Measurements from ENCODE around the gene PCDH9.

The PCDH9 gene

DNA sequence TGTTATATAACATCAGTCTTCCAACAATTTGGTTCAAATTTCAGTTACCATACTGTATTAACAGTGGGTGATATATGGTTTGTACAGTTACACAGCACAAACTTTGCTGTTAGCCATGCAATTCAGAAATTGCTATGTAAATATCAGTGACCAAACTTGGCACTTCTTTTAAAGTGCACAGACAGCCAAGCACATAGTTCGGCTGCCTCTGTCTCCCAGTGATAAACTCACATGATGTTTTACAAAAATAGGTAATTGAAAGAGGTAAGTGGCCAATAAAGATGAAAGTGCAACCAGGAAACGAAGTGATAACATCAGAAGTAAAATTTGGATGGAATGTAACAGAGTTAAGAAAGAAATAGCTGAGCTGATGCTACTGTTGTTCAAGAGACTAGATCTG, 143.9 kb downstream of the PCDH9 start:
- Histone ChIP-seq H3F3A (ENCODE audit: low read depth) (no peaks in the 10 kb centered on the region), H3K79me2 (ENCODE audit: insufficient read depth, low read length) (no peaks in the 10 kb centered on the region), H3K9me3 (ENCODE audit: insufficient read depth, low read depth, low read length) (no peaks in the 10 kb centered on the region), H2AFZ (ENCODE audit: low read length) (no peak overlapping the region; the same call in 1 of the 2 replicates), H3K36me3 (ENCODE audit: insufficient read depth, low read length) (no peaks in the 10 kb centered on the region), H3K9ac (ENCODE audit: low read depth, low read length, poor library complexity, severe bottlenecking) (no peak overlapping the region), H3K27me3 (ENCODE audit: insufficient read depth, low read length, poor library complexity, severe bottlenecking) (no peaks in the 10 kb centered on the region), H3K4me1 (ENCODE audit: insufficient read depth, low read length, poor library complexity, severe bottlenecking) (peaks cover 7% of the 10 kb centered on the region), H3K4me3 (ENCODE audit: low read length, poor library complexity, severe bottlenecking) (no peak overlapping the region), H3K9me2 (replicated peaks; ENCODE audit: low read depth, low read length) (no peaks in the 10 kb centered on the region), H4K20me1 (ENCODE audit: insufficient read depth, low read length, poor library complexity, severe bottlenecking) (no peaks in the 10 kb centered on the region), H3K4me2 (ENCODE audit: low read depth, low read length, poor library complexity, severe bottlenecking) (peak overlapping the region; percentile 17)
- TF ChIP-seq, protein P1, sequence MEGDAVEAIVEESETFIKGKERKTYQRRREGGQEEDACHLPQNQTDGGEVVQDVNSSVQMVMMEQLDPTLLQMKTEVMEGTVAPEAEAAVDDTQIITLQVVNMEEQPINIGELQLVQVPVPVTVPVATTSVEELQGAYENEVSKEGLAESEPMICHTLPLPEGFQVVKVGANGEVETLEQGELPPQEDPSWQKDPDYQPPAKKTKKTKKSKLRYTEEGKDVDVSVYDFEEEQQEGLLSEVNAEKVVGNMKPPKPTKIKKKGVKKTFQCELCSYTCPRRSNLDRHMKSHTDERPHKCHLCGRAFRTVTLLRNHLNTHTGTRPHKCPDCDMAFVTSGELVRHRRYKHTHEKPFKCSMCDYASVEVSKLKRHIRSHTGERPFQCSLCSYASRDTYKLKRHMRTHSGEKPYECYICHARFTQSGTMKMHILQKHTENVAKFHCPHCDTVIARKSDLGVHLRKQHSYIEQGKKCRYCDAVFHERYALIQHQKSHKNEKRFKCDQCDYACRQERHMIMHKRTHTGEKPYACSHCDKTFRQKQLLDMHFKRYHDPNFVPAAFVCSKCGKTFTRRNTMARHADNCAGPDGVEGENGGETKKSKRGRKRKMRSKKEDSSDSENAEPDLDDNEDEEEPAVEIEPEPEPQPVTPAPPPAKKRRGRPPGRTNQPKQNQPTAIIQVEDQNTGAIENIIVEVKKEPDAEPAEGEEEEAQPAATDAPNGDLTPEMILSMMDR (conservative IDR thresholded peaks at IDR 0.05; ENCODE audit: low read length), result no peak
- no peak for TF ChIP-seq EZH2phosphoT487 (IDR thresholded peaks at IDR 0.05; ENCODE audit: borderline replicate concordance)

DNA sequence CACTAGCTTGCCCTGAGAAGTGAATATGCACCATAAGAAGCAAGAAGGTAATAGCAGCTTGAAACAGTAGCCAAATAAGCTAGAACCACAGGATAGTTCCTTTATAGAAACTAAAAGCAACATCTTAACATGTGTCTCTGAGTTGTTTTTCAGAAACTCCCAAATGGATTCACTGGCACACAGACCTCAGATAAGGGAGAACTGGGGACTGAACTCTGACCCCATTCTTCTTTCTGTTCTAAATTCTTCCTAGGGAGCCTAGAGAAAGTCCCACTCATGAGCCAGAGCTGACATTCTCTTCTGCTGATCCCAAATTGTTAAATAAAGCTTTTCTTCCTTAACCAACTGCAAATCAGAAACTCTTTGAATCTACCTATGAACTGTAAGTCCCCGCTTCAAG, 146.1 kb downstream of the PCDH9 start:
- Histone ChIP-seq H4K20me1 (ENCODE audit: insufficient read depth, low read length, poor library complexity, severe bottlenecking) (no peaks in the 10 kb centered on the region), H2AFZ (ENCODE audit: low read length) (0 out of 2 replicates have a peak overlapping the region, but pooled peaks have one; percentile 37), H3K9me2 (replicated peaks; ENCODE audit: low read depth, low read length) (no peaks in the 10 kb centered on the region), H3K27me3 (ENCODE audit: insufficient read depth, low read length, poor library complexity, severe bottlenecking) (no peaks in the 10 kb centered on the region), H3K9me3 (ENCODE audit: insufficient read depth, low read depth, low read length) (no peaks in the 10 kb centered on the region), H3K9ac (ENCODE audit: low read depth, low read length, poor library complexity, severe bottlenecking) (no peak overlapping the region), H3K36me3 (ENCODE audit: insufficient read depth, low read length) (no peaks in the 10 kb centered on the region), H3K79me2 (ENCODE audit: insufficient read depth, low read length) (no peaks in the 10 kb centered on the region), H3K4me3 (ENCODE audit: low read length, poor library complexity, severe bottlenecking) (no peak overlapping the region), H3F3A (ENCODE audit: low read depth) (no peaks in the 10 kb centered on the region), H3K4me1 (ENCODE audit: insufficient read depth, low read length, poor library complexity, severe bottlenecking) (peaks cover 7% of the 10 kb centered on the region), H3K4me2 (ENCODE audit: low read depth, low read length, poor library complexity, severe bottlenecking) (no peak overlapping the region)
- TF ChIP-seq EZH2phosphoT487 (IDR thresholded peaks at IDR 0.05; ENCODE audit: borderline replicate concordance), result no peak
- TF ChIP-seq, protein P1 (conservative IDR thresholded peaks at IDR 0.05; ENCODE audit: low read length), result no peak

DNA sequence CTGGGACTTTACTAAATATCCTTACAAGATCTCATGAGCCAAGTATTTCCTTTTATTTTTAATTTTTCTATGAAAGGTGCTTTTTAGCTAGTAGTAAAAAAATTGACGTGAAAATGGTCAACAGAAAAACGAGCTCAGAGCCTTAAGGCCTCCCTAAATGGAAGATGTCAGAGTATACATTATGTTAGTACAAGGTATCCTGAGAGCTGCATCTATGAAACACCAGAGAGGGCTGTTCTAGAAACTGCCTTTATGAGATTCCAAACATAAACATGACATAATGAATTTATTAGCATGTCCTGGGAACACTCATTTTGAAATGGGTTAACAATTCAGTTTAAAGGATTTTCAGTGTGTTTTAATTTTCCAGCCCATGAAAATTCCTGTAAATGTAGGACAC, 146.6 kb downstream of the PCDH9 start:
- Histone ChIP-seq H3K4me2 (ENCODE audit: low read depth, low read length, poor library complexity, severe bottlenecking) (no peak overlapping the region), H3K4me3 (ENCODE audit: low read length, poor library complexity, severe bottlenecking) (no peak overlapping the region), H2AFZ (ENCODE audit: low read length) (0 out of 2 replicates have a peak overlapping the region, but pooled peaks have one; percentile 37), H3K9me2 (replicated peaks; ENCODE audit: low read depth, low read length) (no peaks in the 10 kb centered on the region), H3K27me3 (ENCODE audit: insufficient read depth, low read length, poor library complexity, severe bottlenecking) (no peaks in the 10 kb centered on the region), H3K9ac (ENCODE audit: low read depth, low read length, poor library complexity, severe bottlenecking) (no peak overlapping the region), H3K9me3 (ENCODE audit: insufficient read depth, low read depth, low read length) (no peaks in the 10 kb centered on the region), H3K36me3 (ENCODE audit: insufficient read depth, low read length) (no peaks in the 10 kb centered on the region), H4K20me1 (ENCODE audit: insufficient read depth, low read length, poor library complexity, severe bottlenecking) (no peaks in the 10 kb centered on the region), H3K79me2 (ENCODE audit: insufficient read depth, low read length) (no peaks in the 10 kb centered on the region), H3F3A (ENCODE audit: low read depth) (no peaks in the 10 kb centered on the region), H3K4me1 (ENCODE audit: insufficient read depth, low read length, poor library complexity, severe bottlenecking) (peaks cover 7% of the 10 kb centered on the region)
- TF ChIP-seq, protein P1 (conservative IDR thresholded peaks at IDR 0.05; ENCODE audit: low read length), result no peak
- TF ChIP-seq EZH2phosphoT487 (IDR thresholded peaks at IDR 0.05; ENCODE audit: borderline replicate concordance), result no peak

Data from Loucy (cell line).